ENCODE results near the gene ZBTB47. TPM values are rescaled to one million over a fixed set of nuclear protein-coding genes. Genes with fewer than 3 reads are reported as not detected.

The ZBTB47 gene
- total and polyA plus RNA-seq, 5 donors from 2014 or later, result 0.49 TPM; not detected in 4

DNA sequence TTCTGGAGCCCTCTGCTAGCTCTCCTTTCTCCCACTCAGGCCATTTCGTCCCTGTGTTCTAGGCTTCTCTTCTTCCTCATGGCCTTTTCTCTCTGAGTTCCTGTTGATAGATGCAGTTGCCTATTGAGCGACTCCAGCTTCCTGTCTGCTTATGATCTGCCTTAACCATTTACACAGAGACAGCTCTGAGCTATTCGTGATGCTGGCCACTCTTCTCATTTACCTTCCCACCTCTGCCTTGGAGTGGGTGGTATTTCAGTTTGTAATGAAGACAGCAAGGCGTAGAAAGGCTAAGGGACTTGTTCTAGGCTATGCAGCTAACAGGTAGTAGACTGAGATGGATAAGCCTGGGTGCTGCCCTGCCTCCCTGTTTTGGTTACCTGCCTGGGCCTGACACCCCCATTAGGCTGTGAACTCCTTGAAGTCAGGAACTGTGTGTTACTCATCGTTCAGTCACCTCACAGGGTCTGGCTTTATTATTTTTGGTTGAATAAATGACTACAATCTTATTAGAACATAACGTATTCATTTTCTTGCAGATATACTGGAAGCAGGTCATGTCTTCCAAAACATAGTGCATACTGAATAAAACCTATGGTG is 12.6 kb upstream of the ZBTB47 start:
- Histone ChIP-seq H3K9me3 (ENCODE audit: control insufficient read depth in 2 of 2, low read length in 2 of 2) (no peaks in the 10 kb centered on the region), H3K4me3 (ENCODE audit: low read depth, low read length) (no peak overlapping the region), H3K27me3 (ENCODE audit: control insufficient read depth, insufficient read depth, low read length) (no peaks in the 10 kb centered on the region), H3K36me3 (ENCODE audit: control insufficient read depth, insufficient read depth, low read length) (peaks cover 77% of the 10 kb centered on the region), H3K27ac (ENCODE audit: insufficient read depth, low read length, poor library complexity, severe bottlenecking) (no peak overlapping the region), H3K4me1 (ENCODE audit: control insufficient read depth, insufficient read depth, low read length, poor library complexity, severe bottlenecking) (peaks cover 32% of the 10 kb centered on the region)
- H3K36me3 Mint-ChIP-seq, result peaks cover 32% of the 10 kb centered on the region
- H3K4me1 Mint-ChIP-seq, result peaks cover 0 to 12% (median 9%) of the 10 kb centered on the region in 4 donors
- H3K27ac Mint-ChIP-seq, result peak overlapping the region in 2 of 3 donors; percentile 43 to 90
- peak overlapping the region in 3 of 4 donors; percentile 37 to 55 (median 44) for H3K4me3 Mint-ChIP-seq
- no peak for ATAC-seq (ENCODE audit: low read depth in 2 of 2)
- H3K27me3 Mint-ChIP-seq, result no peaks in the 10 kb centered on the region
- no peaks in the 10 kb centered on the region for H3K9me3 Mint-ChIP-seq
- no peak for DNase-seq

GRCh38 chr3:42647821-42648459 is 5.6 kb upstream of the ZBTB47 start:
- peaks cover 59% of the 10 kb centered on the region for H3K36me3 ChIP-seq (ENCODE audit: control insufficient read depth, insufficient read depth, low read length)
- no peaks in the 10 kb centered on the region for H3K9me3 Mint-ChIP-seq
- no peaks in the 10 kb centered on the region for H3K27me3 ChIP-seq (ENCODE audit: control insufficient read depth, insufficient read depth, low read length)
- peaks cover 41% of the 10 kb centered on the region for H3K36me3 Mint-ChIP-seq
- H3K27me3 Mint-ChIP-seq, result peaks cover 7% of the 10 kb centered on the region
- no peak for ATAC-seq (ENCODE audit: low read depth in 2 of 2)
- no peak overlapping the region for H3K27ac ChIP-seq (ENCODE audit: insufficient read depth, low read length, poor library complexity, severe bottlenecking)
- no peak for DNase-seq
- peaks cover 6 to 11% (median 7%) of the 10 kb centered on the region in 4 donors for H3K4me1 Mint-ChIP-seq
- H3K27ac Mint-ChIP-seq, result peak overlapping the region in 1 of 3 donors; percentile 33
- H3K4me3 ChIP-seq (ENCODE audit: low read depth, low read length), result no peak overlapping the region
- peaks cover 3% of the 10 kb centered on the region for H3K4me1 ChIP-seq (ENCODE audit: control insufficient read depth, insufficient read depth, low read length, poor library complexity, severe bottlenecking)
- no peak overlapping the region for H3K4me3 Mint-ChIP-seq
- H3K9me3 ChIP-seq (ENCODE audit: control insufficient read depth in 2 of 2, low read length in 2 of 2), result no peaks in the 10 kb centered on the region

DNA sequence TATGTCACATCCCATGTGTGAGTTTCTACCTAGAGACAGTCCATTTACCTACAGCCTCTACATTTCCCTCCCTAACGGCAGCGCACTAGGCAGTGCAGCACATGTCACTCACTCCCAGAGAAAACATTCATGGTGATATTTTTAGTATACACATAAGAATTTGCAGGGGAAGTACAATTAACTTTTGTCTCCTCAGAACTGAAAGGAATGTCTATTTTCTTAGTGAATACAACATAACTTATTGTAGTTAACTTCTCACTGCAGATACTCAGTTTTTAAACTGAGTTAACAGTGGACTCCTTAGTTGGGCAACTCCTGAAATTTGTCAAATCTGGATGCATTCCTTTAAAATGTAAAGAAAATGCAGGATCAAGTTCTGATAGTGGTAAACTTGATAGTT is 4.5 kb upstream of the ZBTB47 start:
- peaks cover 48% of the 10 kb centered on the region for H3K36me3 ChIP-seq (ENCODE audit: control insufficient read depth, insufficient read depth, low read length)
- DNase-seq (no peak), ATAC-seq (ENCODE audit: low read depth in 2 of 2) (no peak)
- H3K27me3 Mint-ChIP-seq, result peaks cover 16% of the 10 kb centered on the region
- no peaks in the 10 kb centered on the region for H3K9me3 ChIP-seq (ENCODE audit: control insufficient read depth in 2 of 2, low read length in 2 of 2)
- peaks cover 10% of the 10 kb centered on the region for H3K4me1 ChIP-seq (ENCODE audit: control insufficient read depth, insufficient read depth, low read length, poor library complexity, severe bottlenecking)
- H3K9me3 Mint-ChIP-seq, result no peaks in the 10 kb centered on the region
- H3K4me3 ChIP-seq (ENCODE audit: low read depth, low read length), result no peak overlapping the region
- no peak overlapping the region for H3K27ac ChIP-seq (ENCODE audit: insufficient read depth, low read length, poor library complexity, severe bottlenecking)
- no peak overlapping the region for H3K4me3 Mint-ChIP-seq
- peak overlapping the region; percentile 52 to 82 (median 69) for H3K27ac Mint-ChIP-seq
- peaks cover 6 to 18% (median 10%) of the 10 kb centered on the region in 4 donors for H3K4me1 Mint-ChIP-seq
- peaks cover 32% of the 10 kb centered on the region for H3K36me3 Mint-ChIP-seq
- no peaks in the 10 kb centered on the region for H3K27me3 ChIP-seq (ENCODE audit: control insufficient read depth, insufficient read depth, low read length)

DNA sequence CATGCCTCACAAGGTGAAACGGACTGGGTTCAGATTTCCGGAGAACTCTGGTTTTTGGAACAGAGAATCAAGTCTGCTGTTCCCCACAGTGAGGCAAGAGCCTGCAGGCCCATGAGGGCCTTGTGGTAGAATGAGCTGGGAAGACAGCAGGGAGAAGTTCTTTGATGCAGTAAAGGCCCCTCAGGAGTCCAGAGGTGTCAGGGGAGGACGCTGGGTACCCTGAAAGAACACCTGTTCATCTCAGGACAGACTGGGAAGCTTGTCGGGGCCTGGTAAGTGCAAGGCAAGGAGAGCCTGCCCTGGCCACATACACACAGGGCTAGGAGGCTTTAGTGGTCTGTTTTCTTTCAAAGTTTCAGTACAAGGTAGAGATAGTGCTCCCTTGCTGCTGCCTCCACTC is 3.7 kb upstream of the ZBTB47 start:
- no peak for ATAC-seq (ENCODE audit: low read depth in 2 of 2)
- no peaks in the 10 kb centered on the region for H3K9me3 ChIP-seq (ENCODE audit: control insufficient read depth in 2 of 2, low read length in 2 of 2)
- H3K27ac ChIP-seq (ENCODE audit: insufficient read depth, low read length, poor library complexity, severe bottlenecking), result no peak overlapping the region
- peaks cover 16% of the 10 kb centered on the region for H3K27me3 Mint-ChIP-seq
- peak overlapping the region in 2 of 3 donors; percentile 12 to 82 for H3K27ac Mint-ChIP-seq
- no peaks in the 10 kb centered on the region for H3K9me3 Mint-ChIP-seq
- peaks cover 14% of the 10 kb centered on the region for H3K4me1 ChIP-seq (ENCODE audit: control insufficient read depth, insufficient read depth, low read length, poor library complexity, severe bottlenecking)
- no peak overlapping the region for H3K4me3 Mint-ChIP-seq
- peaks cover 27% of the 10 kb centered on the region for H3K36me3 Mint-ChIP-seq
- H3K36me3 ChIP-seq (ENCODE audit: control insufficient read depth, insufficient read depth, low read length), result peaks cover 41% of the 10 kb centered on the region
- DNase-seq, result no peak
- H3K27me3 ChIP-seq (ENCODE audit: control insufficient read depth, insufficient read depth, low read length), result no peaks in the 10 kb centered on the region
- peaks cover 2 to 17% (median 10%) of the 10 kb centered on the region in 4 donors for H3K4me1 Mint-ChIP-seq
- H3K4me3 ChIP-seq (ENCODE audit: low read depth, low read length), result no peak overlapping the region

- Mint-ChIP-seq H3K4me1 (peaks cover 0 to 16% (median 10%) of the 10 kb centered on the region in 4 donors), H3K27ac (peak overlapping the region in 1 of 3 donors; percentile 34), H3K9me3 (no peaks in the 10 kb centered on the region), H3K4me3 (peak overlapping the region in 1 of 4 donors; percentile 29), H3K36me3 (peaks cover 23% of the 10 kb centered on the region), H3K27me3 (peaks cover 16% of the 10 kb centered on the region)
- no peaks in the 10 kb centered on the region for H3K27me3 ChIP-seq (ENCODE audit: control insufficient read depth, insufficient read depth, low read length)
- H3K4me1 ChIP-seq (ENCODE audit: control insufficient read depth, insufficient read depth, low read length, poor library complexity, severe bottlenecking), result peaks cover 18% of the 10 kb centered on the region
- H3K4me3 ChIP-seq (ENCODE audit: low read depth, low read length), result no peak overlapping the region
- peaks cover 24% of the 10 kb centered on the region for H3K36me3 ChIP-seq (ENCODE audit: control insufficient read depth, insufficient read depth, low read length)
- ATAC-seq (ENCODE audit: low read depth in 2 of 2), result no peak
- no peak for DNase-seq
- H3K9me3 ChIP-seq (ENCODE audit: control insufficient read depth in 2 of 2, low read length in 2 of 2), result no peaks in the 10 kb centered on the region
- H3K27ac ChIP-seq (ENCODE audit: insufficient read depth, low read length, poor library complexity, severe bottlenecking), result no peak overlapping the region
Observed at GRCh38 chr3:42651248-42652091, 2.0 kb upstream of the ZBTB47 start.

DNA sequence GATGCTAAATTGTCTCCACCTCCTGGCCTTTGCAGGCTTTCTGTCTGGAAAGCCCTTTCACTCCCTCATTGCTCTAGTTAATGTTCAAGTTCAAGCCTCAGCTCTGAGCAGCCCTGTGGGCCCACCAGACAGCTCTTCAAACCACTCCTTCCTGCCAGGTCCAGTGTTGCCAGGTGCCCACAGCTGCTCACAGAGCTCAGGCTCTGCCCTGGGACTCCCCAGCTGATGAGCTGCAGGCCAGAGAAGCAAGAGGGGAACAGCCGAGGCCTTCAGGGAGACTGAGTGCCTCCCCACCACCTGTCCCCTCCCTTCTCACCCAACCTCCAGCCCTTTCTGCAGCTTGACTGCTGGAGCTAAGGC is 1.3 kb upstream of the ZBTB47 start:
- H3K4me1 ChIP-seq (ENCODE audit: control insufficient read depth, insufficient read depth, low read length, poor library complexity, severe bottlenecking), result peaks cover 18% of the 10 kb centered on the region
- peaks cover 16% of the 10 kb centered on the region for H3K36me3 ChIP-seq (ENCODE audit: control insufficient read depth, insufficient read depth, low read length)
- H3K4me3 Mint-ChIP-seq, result no peak overlapping the region
- DNase-seq (no peak), ATAC-seq (ENCODE audit: low read depth in 2 of 2) (no peak)
- H3K27ac ChIP-seq (ENCODE audit: insufficient read depth, low read length, poor library complexity, severe bottlenecking), result no peak overlapping the region
- H3K27ac Mint-ChIP-seq, result no peak overlapping the region
- peaks cover 0 to 12% (median 7%) of the 10 kb centered on the region in 4 donors for H3K4me1 Mint-ChIP-seq
- peaks cover 17% of the 10 kb centered on the region for H3K36me3 Mint-ChIP-seq
- H3K4me3 ChIP-seq (ENCODE audit: low read depth, low read length), result no peak overlapping the region
- no peaks in the 10 kb centered on the region for H3K27me3 ChIP-seq (ENCODE audit: control insufficient read depth, insufficient read depth, low read length)
- peaks cover 16% of the 10 kb centered on the region for H3K27me3 Mint-ChIP-seq
- no peaks in the 10 kb centered on the region for H3K9me3 ChIP-seq (ENCODE audit: control insufficient read depth in 2 of 2, low read length in 2 of 2)
- H3K9me3 Mint-ChIP-seq, result no peaks in the 10 kb centered on the region

- Histone ChIP-seq H3K4me1 (ENCODE audit: control insufficient read depth, insufficient read depth, low read length, poor library complexity, severe bottlenecking) (peaks cover 18% of the 10 kb centered on the region), H3K9me3 (ENCODE audit: control insufficient read depth in 2 of 2, low read length in 2 of 2) (no peaks in the 10 kb centered on the region), H3K27me3 (ENCODE audit: control insufficient read depth, insufficient read depth, low read length) (no peaks in the 10 kb centered on the region), H3K27ac (ENCODE audit: insufficient read depth, low read length, poor library complexity, severe bottlenecking) (no peak overlapping the region), H3K4me3 (ENCODE audit: low read depth, low read length) (no peak overlapping the region), H3K36me3 (ENCODE audit: control insufficient read depth, insufficient read depth, low read length) (peaks cover 11% of the 10 kb centered on the region)
- peak overlapping the region; percentile 48 to 92 (median 64) for H3K4me3 Mint-ChIP-seq
- peaks cover 13% of the 10 kb centered on the region for H3K36me3 Mint-ChIP-seq
- DNase-seq (no peak), ATAC-seq (ENCODE audit: low read depth in 2 of 2) (no peak)
- no peaks in the 10 kb centered on the region for H3K9me3 Mint-ChIP-seq
- H3K4me1 Mint-ChIP-seq, result peaks cover 0 to 12% (median 7%) of the 10 kb centered on the region in 4 donors
- H3K27me3 Mint-ChIP-seq, result peaks cover 16% of the 10 kb centered on the region
- H3K27ac Mint-ChIP-seq, result peak overlapping the region in 1 of 3 donors; percentile 83
Observed at GRCh38 chr3:42652611-42653302, 740 bp upstream of the ZBTB47 start.
